ENCODE data around the gene LMO1. TPM values are rescaled to one million over a fixed set of nuclear protein-coding genes. Genes with fewer than 3 reads are reported as not detected.
A peak's percentile ranks its signal among the peaks of the same experiment; 100 is the strongest.

Gene LMO1
- polyA plus RNA-seq, 3 donors = not detected

DNA sequence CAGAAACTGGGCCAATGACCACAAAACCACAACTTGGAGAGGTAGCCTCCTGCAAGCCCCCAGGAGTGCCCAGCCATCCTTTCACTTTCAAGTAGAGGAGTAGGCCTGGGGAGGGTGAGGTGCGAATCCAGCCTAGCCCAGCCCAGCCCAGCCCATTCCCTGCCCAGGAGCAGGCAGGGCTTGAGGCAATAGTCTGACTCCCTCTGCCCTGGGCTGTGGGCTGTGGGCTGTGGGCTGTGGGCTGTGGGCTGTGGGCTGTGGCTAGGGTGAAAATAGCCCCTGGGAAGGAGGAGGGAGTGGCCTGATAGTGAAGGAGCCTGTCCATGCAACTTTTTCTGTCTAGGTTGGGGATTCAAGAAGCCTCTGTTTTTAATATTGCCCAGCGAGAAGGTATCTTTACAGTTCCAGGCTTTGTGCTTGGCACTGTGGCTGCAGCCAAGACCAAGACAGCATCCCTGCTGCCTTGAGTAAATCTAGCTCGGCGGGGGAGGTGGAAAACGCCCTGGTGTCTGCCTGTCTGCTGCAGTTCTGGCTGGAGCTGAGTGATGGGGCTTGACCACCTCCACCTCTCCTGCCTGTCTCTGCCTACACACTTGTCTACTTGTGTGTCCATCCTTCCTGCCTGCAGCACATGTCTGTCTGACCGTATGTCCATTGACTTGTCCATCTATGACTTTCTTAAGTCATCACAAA, 40.7 kb downstream of the LMO1 start:
- Histone ChIP-seq H3K9me3 (replicated peaks in 1 of 2; ENCODE audit: control insufficient read depth in 1 of 2, insufficient read depth in 1 of 2, low read length in 2 of 2) (no peaks in the 10 kb centered on the region), H3K27me3 (ENCODE audit: control insufficient read depth in 2 of 2, insufficient read depth in 2 of 2, low read length in 2 of 2) (no peaks in the 10 kb centered on the region), H3K4me3 (replicated peaks in 1 of 3; ENCODE audit: low read depth in 2 of 3, low read length in 3 of 3) (no peak overlapping the region), H3K79me2 (ENCODE audit: insufficient read depth, low read length) (no peaks in the 10 kb centered on the region), H3K36me3 (replicated peaks in 1 of 2; ENCODE audit: control insufficient read depth in 1 of 2, insufficient read depth in 2 of 2, low read length in 2 of 2) (no peaks in the 10 kb centered on the region), H3K9ac (ENCODE audit: insufficient read depth, low read length, poor library complexity, severe bottlenecking) (no peak overlapping the region), H3K4me2 (replicated peaks; ENCODE audit: extremely low read depth, low read length, poor library complexity, severe bottlenecking) (no peak overlapping the region), H3K4me1 (ENCODE audit: control insufficient read depth in 1 of 2, insufficient read depth in 2 of 2, low read length in 2 of 2) (peaks cover 4 to 13% of the 10 kb centered on the region in 2 donors), H3K27ac (ENCODE audit: low read depth in 1 of 2, low read length in 2 of 2) (no peak overlapping the region), H4K20me1 (ENCODE audit: insufficient read depth, low read length) (no peaks in the 10 kb centered on the region), H2AFZ (ENCODE audit: insufficient read depth, low read depth, low read length, poor library complexity, severe bottlenecking) (peak overlapping the region; percentile 21)
- DNase-seq = no peak
- 64% methylated on average over 5 of the region's 6 CpGs for WGBS (ENCODE audit: insufficient coverage)
- Mint-ChIP-seq H3K36me3 (no peaks in the 10 kb centered on the region), H3K27ac (no peak overlapping the region), H3K9me3 (peaks cover 0 to 2% (median 0%) of the 10 kb centered on the region in 7 donors), H3K4me3 (no peak overlapping the region), H3K27me3 (ENCODE audit: low read depth in 3 of 3) (peaks cover 12 to 22% (median 15%) of the 10 kb centered on the region in 3 donors), H3K4me1 (peaks cover 21% of the 10 kb centered on the region)
- TF ChIP-seq, protein P1, sequence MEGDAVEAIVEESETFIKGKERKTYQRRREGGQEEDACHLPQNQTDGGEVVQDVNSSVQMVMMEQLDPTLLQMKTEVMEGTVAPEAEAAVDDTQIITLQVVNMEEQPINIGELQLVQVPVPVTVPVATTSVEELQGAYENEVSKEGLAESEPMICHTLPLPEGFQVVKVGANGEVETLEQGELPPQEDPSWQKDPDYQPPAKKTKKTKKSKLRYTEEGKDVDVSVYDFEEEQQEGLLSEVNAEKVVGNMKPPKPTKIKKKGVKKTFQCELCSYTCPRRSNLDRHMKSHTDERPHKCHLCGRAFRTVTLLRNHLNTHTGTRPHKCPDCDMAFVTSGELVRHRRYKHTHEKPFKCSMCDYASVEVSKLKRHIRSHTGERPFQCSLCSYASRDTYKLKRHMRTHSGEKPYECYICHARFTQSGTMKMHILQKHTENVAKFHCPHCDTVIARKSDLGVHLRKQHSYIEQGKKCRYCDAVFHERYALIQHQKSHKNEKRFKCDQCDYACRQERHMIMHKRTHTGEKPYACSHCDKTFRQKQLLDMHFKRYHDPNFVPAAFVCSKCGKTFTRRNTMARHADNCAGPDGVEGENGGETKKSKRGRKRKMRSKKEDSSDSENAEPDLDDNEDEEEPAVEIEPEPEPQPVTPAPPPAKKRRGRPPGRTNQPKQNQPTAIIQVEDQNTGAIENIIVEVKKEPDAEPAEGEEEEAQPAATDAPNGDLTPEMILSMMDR (IDR thresholded peaks at IDR 0.05) = no peak
- intact Hi-C loops (cut with micrococcal nuclease) = no loop called here

- Histone ChIP-seq H3K36me3 (replicated peaks in 1 of 2; ENCODE audit: control insufficient read depth in 1 of 2, insufficient read depth in 2 of 2, low read length in 2 of 2) (no peaks in the 10 kb centered on the region), H3K9me3 (replicated peaks in 1 of 2; ENCODE audit: control insufficient read depth in 1 of 2, insufficient read depth in 1 of 2, low read length in 2 of 2) (no peaks in the 10 kb centered on the region), H3K27ac (ENCODE audit: low read depth in 1 of 2, low read length in 2 of 2) (no peak overlapping the region), H3K27me3 (ENCODE audit: control insufficient read depth in 2 of 2, insufficient read depth in 2 of 2, low read length in 2 of 2) (no peaks in the 10 kb centered on the region), H3K4me1 (ENCODE audit: control insufficient read depth in 1 of 2, insufficient read depth in 2 of 2, low read length in 2 of 2) (peaks cover 4 to 13% of the 10 kb centered on the region in 2 donors), H4K20me1 (ENCODE audit: insufficient read depth, low read length) (no peaks in the 10 kb centered on the region), H3K4me2 (replicated peaks; ENCODE audit: extremely low read depth, low read length, poor library complexity, severe bottlenecking) (no peak overlapping the region), H2AFZ (ENCODE audit: insufficient read depth, low read depth, low read length, poor library complexity, severe bottlenecking) (peak overlapping the region; percentile 21), H3K79me2 (ENCODE audit: insufficient read depth, low read length) (no peaks in the 10 kb centered on the region), H3K9ac (ENCODE audit: insufficient read depth, low read length, poor library complexity, severe bottlenecking) (no peak overlapping the region), H3K4me3 (replicated peaks in 1 of 3; ENCODE audit: low read depth in 2 of 3, low read length in 3 of 3) (no peak overlapping the region)
- peaks cover 0 to 2% (median 0%) of the 10 kb centered on the region in 7 donors for H3K9me3 Mint-ChIP-seq
- peaks cover 21% of the 10 kb centered on the region for H3K4me1 Mint-ChIP-seq
- WGBS (ENCODE audit: insufficient coverage) = 86% methylated on average over 3 of the region's 8 CpGs
- no peak for DNase-seq
- TF ChIP-seq, protein P1 (IDR thresholded peaks at IDR 0.05) = no peak
- peaks cover 14 to 26% (median 15%) of the 10 kb centered on the region in 3 donors for H3K27me3 Mint-ChIP-seq (ENCODE audit: low read depth in 3 of 3)
- intact Hi-C loops (cut with micrococcal nuclease) = no loop called here
- H3K4me3 Mint-ChIP-seq = no peak overlapping the region
- H3K27ac Mint-ChIP-seq = peak overlapping the region in 1 of 7 donors; percentile 18
- H3K36me3 Mint-ChIP-seq = no peaks in the 10 kb centered on the region
Measured at GRCh38 chr11:8221917-8222495, 41.7 kb downstream of the LMO1 start.

Data from CD14-positive monocyte (primary cell).